ENCODE results near the gene FANCL. TPM values are rescaled to one million over a fixed set of nuclear protein-coding genes. Genes with fewer than 3 reads are reported as not detected.

FANCL gene
- total RNA-seq, 1 donor from 2014 or later, result 8.8 TPM

Other genes starting within 250 kb of the FANCL start
- gene VRK2, start 194.5 kb downstream of the FANCL start, total RNA-seq, result 8.5 TPM